Hematopoietic multipotent progenitor cell treated with erythropoietin and hydrocortisone succinate and interleukin-3 and kit ligand, for 15 days (in vitro differentiated cells): ENCODE results near the gene HIC1.
"Not testable (repeated sequence)": the region's sequence is repeated elsewhere in the genome, so short reads cannot be mapped to it uniquely, and the experiment has no call there.

Experiments
- DNase-seq: peaks from one replicate; pipeline ENCODE4 v3.0.0-alpha.2; 2015; ENCODE audit warnings: low spot score

The HIC1 gene

GRCh38 chr17:2054512-2055291, at the start of gene HIC1:
HIC1 (plus strand) TSS chr17:2055103; CDS start chr17:2056691, 1,588 bp downstream.
- peak; percentile 69 for DNase-seq

- no peak for DNase-seq
These were observed 46.4 kb upstream of the HIC1 start for GRCh38 chr17:2008332-2009126.

- no peak for DNase-seq
These were observed 45.2 kb upstream of the HIC1 start for GRCh38 chr17:2009737-2010136.

GRCh38 chr17:2011411-2012371, 43.2 kb upstream of the HIC1 start:
- DNase-seq, result no peak

GRCh38 chr17:2012499-2012898, 42.4 kb upstream of the HIC1 start:
- no peak for DNase-seq

- DNase-seq, result not testable (repeated sequence)
These were observed 41.5 kb upstream of the HIC1 start for GRCh38 chr17:2013220-2013993.

GRCh38 chr17:2013994-2014317, 40.9 kb upstream of the HIC1 start:
- no peak for DNase-seq

- no peak for DNase-seq
These were observed 39.6 kb upstream of the HIC1 start for GRCh38 chr17:2015314-2015713.

GRCh38 chr17:2016494-2016893, 38.4 kb upstream of the HIC1 start:
- no peak for DNase-seq

- no peak for DNase-seq
These were observed 37.5 kb upstream of the HIC1 start for GRCh38 chr17:2017274-2017941.

GRCh38 chr17:2018716-2019510, 36.0 kb upstream of the HIC1 start:
- no peak for DNase-seq

GRCh38 chr17:2019723-2020122, 35.2 kb upstream of the HIC1 start:
- DNase-seq, result no peak

- DNase-seq, result no peak
These were observed 34.2 kb upstream of the HIC1 start for GRCh38 chr17:2020721-2021120.

GRCh38 chr17:2022647-2023240, 32.2 kb upstream of the HIC1 start:
- no peak for DNase-seq

- no peak for DNase-seq
These were observed 31.6 kb upstream of the HIC1 start for GRCh38 chr17:2023256-2023655.

- no peak for DNase-seq
These were observed 31.0 kb upstream of the HIC1 start for GRCh38 chr17:2023692-2024571.

GRCh38 chr17:2024572-2025219, 30.2 kb upstream of the HIC1 start:
- no peak for DNase-seq

GRCh38 chr17:2025220-2025621, 29.7 kb upstream of the HIC1 start, which contains the start of gene RTN4RL1:
RTN4RL1 (minus strand) TSS chr17:2025334; CDS start chr17:2024865, 469 bp downstream.
- no peak for DNase-seq
